ENCODE results near the gene NCEH1. TPM values are rescaled to one million over a fixed set of nuclear protein-coding genes. Genes with fewer than 3 reads are reported as not detected.

The NCEH1 gene
- total and polyA plus RNA-seq, 8 donors, result 2.6 to 26.0 (median 6.3) TPM

DNA sequence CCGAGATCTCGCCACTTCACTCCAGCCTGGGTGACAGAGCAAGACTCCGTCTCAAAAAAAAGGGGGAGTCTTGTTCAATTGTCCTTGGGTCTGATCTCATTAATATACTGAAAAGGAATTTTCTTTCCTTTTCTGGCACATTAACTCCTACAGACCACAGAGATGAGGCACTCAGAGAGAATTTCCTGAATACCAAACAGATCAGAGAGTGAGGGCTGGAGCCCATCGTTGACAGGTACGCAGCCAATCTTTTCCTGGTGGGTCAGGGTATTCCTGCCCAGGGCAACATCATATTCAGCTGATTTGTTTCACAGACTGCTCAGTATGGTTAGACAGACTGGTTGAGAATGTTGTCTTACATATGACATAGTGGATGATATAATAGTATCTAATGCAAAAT lies 104.8 kb downstream of the NCEH1 start:
- no peaks in the 10 kb centered on the region for H3K27me3 ChIP-seq
- H3K9me3 ChIP-seq, result no peaks in the 10 kb centered on the region
- H3K36me3 ChIP-seq, result no peaks in the 10 kb centered on the region
- ATAC-seq, result no peak
- peak overlapping the region in 1 of 4 donors; percentile 56 for H3K27ac ChIP-seq
- no peak for DNase-seq
- peaks cover 0 to 17% (median 5%) of the 10 kb centered on the region in 3 donors for H3K4me1 ChIP-seq
- intact Hi-C loops (cut with DNase I), result no loop called here
- WGBS, 2 donors, result 89 to 92% methylated on average over 5 of the region's 5 CpGs
- FAIRE-seq, result no peak
- TF ChIP-seq, protein P1, sequence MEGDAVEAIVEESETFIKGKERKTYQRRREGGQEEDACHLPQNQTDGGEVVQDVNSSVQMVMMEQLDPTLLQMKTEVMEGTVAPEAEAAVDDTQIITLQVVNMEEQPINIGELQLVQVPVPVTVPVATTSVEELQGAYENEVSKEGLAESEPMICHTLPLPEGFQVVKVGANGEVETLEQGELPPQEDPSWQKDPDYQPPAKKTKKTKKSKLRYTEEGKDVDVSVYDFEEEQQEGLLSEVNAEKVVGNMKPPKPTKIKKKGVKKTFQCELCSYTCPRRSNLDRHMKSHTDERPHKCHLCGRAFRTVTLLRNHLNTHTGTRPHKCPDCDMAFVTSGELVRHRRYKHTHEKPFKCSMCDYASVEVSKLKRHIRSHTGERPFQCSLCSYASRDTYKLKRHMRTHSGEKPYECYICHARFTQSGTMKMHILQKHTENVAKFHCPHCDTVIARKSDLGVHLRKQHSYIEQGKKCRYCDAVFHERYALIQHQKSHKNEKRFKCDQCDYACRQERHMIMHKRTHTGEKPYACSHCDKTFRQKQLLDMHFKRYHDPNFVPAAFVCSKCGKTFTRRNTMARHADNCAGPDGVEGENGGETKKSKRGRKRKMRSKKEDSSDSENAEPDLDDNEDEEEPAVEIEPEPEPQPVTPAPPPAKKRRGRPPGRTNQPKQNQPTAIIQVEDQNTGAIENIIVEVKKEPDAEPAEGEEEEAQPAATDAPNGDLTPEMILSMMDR (IDR thresholded peaks at IDR 0.05), result no peak
- H3K4me3 ChIP-seq, result no peak overlapping the region

DNA sequence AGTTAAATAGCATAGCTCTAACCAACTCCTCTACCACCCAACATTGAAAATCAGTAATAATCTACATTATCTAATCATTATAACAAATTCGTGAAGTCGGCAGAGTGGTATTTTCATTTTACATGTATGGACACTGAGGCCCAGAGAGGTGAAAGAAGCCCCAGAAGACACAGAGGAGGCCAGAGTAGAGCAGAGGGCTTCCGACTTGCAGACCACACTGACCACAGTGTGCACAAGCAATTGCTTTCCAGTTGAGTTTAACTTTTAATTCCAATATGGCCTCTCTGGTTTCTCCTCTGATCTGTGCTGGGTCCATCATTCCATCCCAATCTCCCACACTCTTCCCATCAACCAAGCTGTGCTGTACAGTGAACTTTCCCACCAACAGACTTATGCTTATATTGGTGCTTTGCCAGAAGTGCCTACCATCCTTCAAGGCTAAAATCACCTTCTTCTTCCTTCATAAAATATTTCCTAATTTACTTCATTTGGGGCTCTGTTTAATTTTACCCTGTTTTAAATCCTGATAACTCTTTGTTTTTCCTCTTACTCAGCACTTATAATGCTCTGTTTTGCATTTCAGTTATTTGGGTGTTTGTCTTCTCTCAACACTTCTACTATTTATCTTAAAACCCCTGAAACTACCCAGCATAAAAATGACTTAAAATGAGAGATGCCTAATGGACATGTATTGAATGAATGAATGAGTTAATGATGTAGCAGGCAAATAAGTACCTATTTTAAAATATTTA lies 105.8 kb downstream of the NCEH1 start:
- no peak overlapping the region for H3K4me3 ChIP-seq
- no peaks in the 10 kb centered on the region for H3K36me3 ChIP-seq
- H3K27me3 ChIP-seq, result no peaks in the 10 kb centered on the region
- TF ChIP-seq, protein P1 (IDR thresholded peaks at IDR 0.05), result no peak
- FAIRE-seq, result no peak
- H3K4me1 ChIP-seq, result peaks cover 0 to 17% (median 5%) of the 10 kb centered on the region in 3 donors
- intact Hi-C loops (cut with DNase I), result no loop called here
- 81 to 83% methylated on average over 3 of the region's 3 CpGs for WGBS, 2 donors
- no peak for ATAC-seq
- no peak overlapping the region for H3K27ac ChIP-seq
- H3K9me3 ChIP-seq, result no peaks in the 10 kb centered on the region
- DNase-seq, result no peak

DNA sequence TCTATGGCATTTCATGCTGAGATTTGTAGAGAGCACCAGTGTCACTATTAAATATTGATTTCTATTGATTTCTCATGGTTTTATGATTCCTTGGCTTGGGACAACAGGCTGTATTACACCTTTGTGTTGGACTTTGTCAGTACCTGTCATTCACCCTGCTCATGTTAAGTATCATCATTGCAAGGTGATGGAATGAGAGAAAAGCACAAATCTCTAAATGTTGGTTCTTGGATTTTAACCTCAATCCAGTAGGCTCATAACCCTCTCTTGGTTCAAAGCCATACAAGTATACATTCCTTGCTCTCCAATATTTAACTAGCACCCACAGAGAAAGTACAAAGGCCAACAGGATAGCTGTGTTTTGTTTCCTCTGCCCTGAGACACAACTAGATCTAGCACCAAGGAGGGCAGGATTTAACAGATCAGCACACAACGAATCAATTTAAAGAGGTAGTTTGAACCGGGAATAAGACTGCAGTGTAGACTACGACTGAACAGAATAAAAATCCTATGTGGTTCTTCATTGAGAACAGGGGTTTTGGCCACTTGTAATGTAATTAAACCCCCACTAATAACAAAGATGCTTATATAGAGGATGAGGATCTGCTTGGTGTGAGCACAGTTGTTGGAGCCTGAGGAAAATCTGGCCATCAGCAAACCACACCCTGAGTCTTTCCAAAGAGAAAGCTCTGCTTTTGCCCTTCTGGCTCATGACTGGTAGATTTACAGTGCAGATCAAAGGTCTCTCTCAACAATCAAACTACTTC lies 109.6 kb downstream of the NCEH1 start:
- Histone ChIP-seq H3K9me3 (no peaks in the 10 kb centered on the region), H3K36me3 (no peaks in the 10 kb centered on the region), H3K4me3 (no peak overlapping the region), H3K27ac (peak overlapping the region in 2 of 4 donors; percentile 12 to 39), H3K4me1 (peaks cover 0 to 5% (median 4%) of the 10 kb centered on the region in 3 donors), H3K27me3 (no peaks in the 10 kb centered on the region)
- peak in 3 of 4 donors; percentile 56 to 80 (median 60) for ATAC-seq
- TF ChIP-seq, protein P1 (IDR thresholded peaks at IDR 0.05), result no peak
- no peak for FAIRE-seq
- WGBS, 2 donors, result 33 to 38% methylated on average over 3 of the region's 3 CpGs
- no peak for DNase-seq
- intact Hi-C loops (cut with DNase I), result no loop called here

DNA sequence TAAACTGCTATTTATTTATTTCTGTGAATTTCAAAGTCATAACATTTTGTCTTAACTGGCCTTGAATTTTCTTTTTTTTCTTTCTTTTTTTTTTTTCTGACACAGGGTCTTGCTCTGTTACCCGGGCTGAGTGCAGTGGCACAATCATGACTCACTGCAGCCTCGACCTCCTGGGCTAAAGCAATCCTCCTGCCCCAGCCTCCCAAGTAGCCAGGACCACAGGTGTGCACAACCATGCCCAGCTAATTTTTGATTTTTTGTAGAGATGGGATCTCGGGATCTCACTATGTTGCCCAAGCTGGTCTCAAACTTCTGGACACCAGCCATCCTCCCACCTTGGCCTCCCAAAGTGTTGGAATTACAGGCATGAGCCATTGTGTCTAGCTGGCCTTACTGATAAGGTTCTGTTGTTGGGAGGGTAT lies 110.2 kb downstream of the NCEH1 start:
- WGBS, 2 donors, result 77% methylated on average over 3 of the region's 3 CpGs

More for the DNA sequence above, 110.2 kb downstream of the NCEH1 start:
- no peak for FAIRE-seq
- DNase-seq, result no peak
- H3K4me3 ChIP-seq, result no peak overlapping the region
- H3K27me3 ChIP-seq, result no peaks in the 10 kb centered on the region
- H3K9me3 ChIP-seq, result no peaks in the 10 kb centered on the region
- H3K36me3 ChIP-seq, result no peaks in the 10 kb centered on the region
- H3K4me1 ChIP-seq, result peaks cover 0 to 7% (median 4%) of the 10 kb centered on the region in 3 donors
- peak overlapping the region in 2 of 4 donors; percentile 12 to 39 for H3K27ac ChIP-seq
- TF ChIP-seq, protein P1 (IDR thresholded peaks at IDR 0.05), result no peak
- intact Hi-C loops (cut with DNase I), result no loop called here
- no peak for ATAC-seq
